Activated B cell treated with CpG ODN at 0.5 μM for 24 hours (primary cell): Measurements from ENCODE around the gene ABCA7. TPM values are rescaled to one million over a fixed set of nuclear protein-coding genes. Genes with fewer than 3 reads are reported as not detected.

Source experiments
- ATAC-seq: fragments of 200-7000 bp; cut with Tn5 transposase; one replicate; pipeline ENCODE4 v1.10.0; 2021; ENCODE audit warnings: low read depth, mild to moderate bottlenecking, moderate library complexity
- CTCF ChIA-PET: fragments of 350-600 bp; sonication (Branson Sonifier 250); formaldehyde crosslinking; loops from one replicate; lab custom pipeline; 2021; ENCODE audit warnings: antibody characterized with exemption; lab: Charles Lee
- POLR2A ChIA-PET: fragments of 350-600 bp; sonication (Branson Sonifier 250); formaldehyde crosslinking; loops from one replicate; lab custom pipeline; 2021; ENCODE audit warnings: antibody characterized with exemption; lab: Charles Lee
- DNase-seq: peaks from one replicate; pipeline ENCODE4 v3.0.0; 2022
- H3K27ac Mint-ChIP-seq: one replicate; pipeline ENCODE4 v1.8.0; 2020; ENCODE audit warnings: mixed read lengths
- H3K27me3 Mint-ChIP-seq: one replicate; pipeline ENCODE4 v1.8.0; 2021; ENCODE audit warnings: mixed read lengths
- H3K36me3 Mint-ChIP-seq: one replicate; pipeline ENCODE4 v1.8.0; 2021; ENCODE audit warnings: low read depth, mixed read lengths
- H3K4me1 Mint-ChIP-seq: one replicate; pipeline ENCODE4 v1.8.0; 2021; ENCODE audit warnings: mixed read lengths
- H3K4me3 Mint-ChIP-seq: one replicate; pipeline ENCODE4 v1.8.0; 2020; ENCODE audit warnings: mild to moderate bottlenecking, mixed read lengths
- H3K9me3 Mint-ChIP-seq: one replicate; pipeline ENCODE4 v1.8.0; 2020; ENCODE audit warnings: mixed read lengths
- intact Hi-C: fragments of 100-400 bp; cut with micrococcal nuclease; formaldehyde crosslinking; loops from one replicate; pipeline ENCODE4 v1.15.1; 2024
- total RNA-seq: library from RNA; stranded (reverse); gene quantifications from 2 replicates; pipeline ENCODE4 v1.2.3, GENCODE V29; 2022
- TF ChIP-seq, protein P1 (sequence below): fragments of 200-600 bp; IDR thresholded peaks from one replicate; pipeline ENCODE4 v1.8.0; 2022; ENCODE audit warnings: antibody characterized with exemption, mild to moderate bottlenecking

The ABCA7 gene
- total RNA-seq, 1 donor from 2014 or later: 188 TPM

- TF ChIP-seq, protein P1, sequence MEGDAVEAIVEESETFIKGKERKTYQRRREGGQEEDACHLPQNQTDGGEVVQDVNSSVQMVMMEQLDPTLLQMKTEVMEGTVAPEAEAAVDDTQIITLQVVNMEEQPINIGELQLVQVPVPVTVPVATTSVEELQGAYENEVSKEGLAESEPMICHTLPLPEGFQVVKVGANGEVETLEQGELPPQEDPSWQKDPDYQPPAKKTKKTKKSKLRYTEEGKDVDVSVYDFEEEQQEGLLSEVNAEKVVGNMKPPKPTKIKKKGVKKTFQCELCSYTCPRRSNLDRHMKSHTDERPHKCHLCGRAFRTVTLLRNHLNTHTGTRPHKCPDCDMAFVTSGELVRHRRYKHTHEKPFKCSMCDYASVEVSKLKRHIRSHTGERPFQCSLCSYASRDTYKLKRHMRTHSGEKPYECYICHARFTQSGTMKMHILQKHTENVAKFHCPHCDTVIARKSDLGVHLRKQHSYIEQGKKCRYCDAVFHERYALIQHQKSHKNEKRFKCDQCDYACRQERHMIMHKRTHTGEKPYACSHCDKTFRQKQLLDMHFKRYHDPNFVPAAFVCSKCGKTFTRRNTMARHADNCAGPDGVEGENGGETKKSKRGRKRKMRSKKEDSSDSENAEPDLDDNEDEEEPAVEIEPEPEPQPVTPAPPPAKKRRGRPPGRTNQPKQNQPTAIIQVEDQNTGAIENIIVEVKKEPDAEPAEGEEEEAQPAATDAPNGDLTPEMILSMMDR: no peak
- intact Hi-C loops: loop anchor here (5.0 to 10.0 kb wide), 2 partner anchors 68 to 180 kb away; partner anchors contain the start of genes ARID3A and SBNO2
- POLR2A ChIA-PET: interaction anchor here (0.6 to 3.7 kb wide), 18 partner anchors 9 to 254 kb away, joined by 3 to 41 read pairs (median 8); partner anchors contain the start of genes ABCA7, ARHGAP45, CIRBP and POLR2E
- Mint-ChIP-seq H3K4me1 (peaks cover 49% of the 10 kb centered on the region), H3K36me3 (peaks cover 13% of the 10 kb centered on the region), H3K9me3 (no peaks in the 10 kb centered on the region), H3K27ac (peak overlapping the region; percentile 63), H3K4me3 (peak overlapping the region; percentile 81), H3K27me3 (no peaks in the 10 kb centered on the region)
- DNase-seq (peak; percentile 83), ATAC-seq (peak; percentile 37)
- CTCF ChIA-PET: no interaction called here
These were observed 64.6 kb downstream of the ABCA7 start for GRCh38 chr19:1104311-1105007.

- Mint-ChIP-seq H3K9me3 (no peaks in the 10 kb centered on the region), H3K27me3 (no peaks in the 10 kb centered on the region), H3K4me3 (peak overlapping the region; percentile 81), H3K36me3 (peaks cover 17% of the 10 kb centered on the region), H3K4me1 (peaks cover 41% of the 10 kb centered on the region), H3K27ac (peak overlapping the region; percentile 63)
- POLR2A ChIA-PET: interaction anchor here (0.5 to 3.7 kb wide), 11 partner anchors 8 to 192 kb away, joined by 3 to 41 read pairs (median 6); partner anchors contain the start of genes ABCA7 and ARHGAP45
- CTCF ChIA-PET: no interaction called here
- intact Hi-C loops: loop anchor here (10.0 kb wide), 1 partner anchor 180 kb away; the partner anchor contains the start of gene ARID3A
- DNase-seq (no peak), ATAC-seq (no peak)
- TF ChIP-seq, protein P1: no peak
These were observed 65.3 kb downstream of the ABCA7 start for GRCh38 chr19:1105008-1105872.

DNA sequence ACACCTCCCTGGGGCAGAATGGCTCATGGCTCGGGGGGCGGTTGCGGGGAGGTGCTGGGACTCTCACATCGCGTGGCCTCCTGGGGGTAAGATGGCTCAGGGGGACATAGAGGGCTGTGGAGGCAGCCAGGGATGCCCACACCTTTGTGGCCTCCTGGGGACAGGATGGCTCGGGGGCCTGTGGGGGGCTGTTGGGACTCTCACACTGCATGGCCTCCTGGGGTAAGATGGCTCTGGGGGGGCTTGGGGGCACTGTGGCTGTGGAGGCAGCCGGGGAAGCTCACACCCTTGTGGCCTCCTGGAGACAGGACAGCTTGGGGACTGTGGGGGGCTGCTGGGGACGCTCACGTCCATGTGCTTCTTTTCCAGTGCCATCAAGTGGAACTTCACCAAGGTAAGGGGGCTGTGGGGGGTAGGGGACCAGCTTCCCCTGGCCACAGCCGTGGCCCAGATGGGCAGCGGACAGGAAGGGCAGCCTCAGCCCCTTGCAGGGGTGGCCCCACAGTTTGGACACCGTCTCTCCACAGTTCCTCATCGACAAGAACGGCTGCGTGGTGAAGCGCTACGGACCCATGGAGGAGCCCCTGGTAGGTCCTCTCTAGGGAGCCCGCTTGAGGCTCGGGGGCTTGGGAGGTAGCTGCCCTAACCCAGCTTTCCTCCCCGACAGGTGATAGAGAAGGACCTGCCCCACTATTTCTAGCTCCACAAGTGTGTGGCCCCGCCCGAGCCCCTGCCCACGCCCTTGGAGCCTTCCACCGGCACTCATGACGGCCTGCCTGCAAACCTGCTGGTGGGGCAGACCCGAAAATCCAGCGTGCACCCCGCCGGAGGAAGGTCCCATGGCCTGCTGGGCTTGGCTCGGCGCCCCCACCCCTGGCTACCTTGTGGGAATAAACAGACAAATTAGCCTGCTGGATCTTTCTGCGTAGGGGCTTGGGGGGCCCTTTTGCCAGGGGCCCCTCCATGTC is 66.2 kb downstream of the ABCA7 start:
- H3K36me3 Mint-ChIP-seq: peaks cover 22% of the 10 kb centered on the region
- no peaks in the 10 kb centered on the region for H3K9me3 Mint-ChIP-seq
- H3K4me3 Mint-ChIP-seq: peak overlapping the region; percentile 50
- ChIA-PET POLR2A (interaction anchor here (0.6 to 3.7 kb wide), 7 partner anchors 17 to 140 kb away, joined by 3 to 41 read pairs (median 5); partner anchors contain the start of genes ABCA7 and ARHGAP45), CTCF (no interaction called here)
- ATAC-seq (no peak), DNase-seq (no peak)
- H3K27ac Mint-ChIP-seq: peak overlapping the region; percentile 30
- no peaks in the 10 kb centered on the region for H3K27me3 Mint-ChIP-seq
- peaks cover 38% of the 10 kb centered on the region for H3K4me1 Mint-ChIP-seq
- intact Hi-C loops: loop anchor here (10.0 kb wide), 1 partner anchor 181 kb away; the partner anchor contains the start of gene ARID3A
- TF ChIP-seq, protein P1: no peak

GRCh38 chr19:1106841-1107660 is 67.1 kb downstream of the ABCA7 start:
- POLR2A ChIA-PET: interaction anchor here (0.8 to 1.0 kb wide), 3 partner anchors 16 to 87 kb away, joined by 3 read pairs; no protein-coding TSS in a partner anchor
- Mint-ChIP-seq H3K9me3 (no peaks in the 10 kb centered on the region), H3K4me1 (peaks cover 29% of the 10 kb centered on the region), H3K27ac (no peak overlapping the region), H3K27me3 (no peaks in the 10 kb centered on the region), H3K4me3 (peak overlapping the region; percentile 41), H3K36me3 (peaks cover 23% of the 10 kb centered on the region)
- intact Hi-C loops: loop anchor here (10.0 kb wide), 1 partner anchor 182 kb away; the partner anchor contains the start of gene ARID3A
- CTCF ChIA-PET: no interaction called here
- DNase-seq (no peak), ATAC-seq (no peak)
- TF ChIP-seq, protein P1: no peak
